ENCODE measurements around the gene COP1. TPM values are rescaled to one million over a fixed set of nuclear protein-coding genes. Genes with fewer than 3 reads are reported as not detected.

The COP1 gene
- total RNA-seq, 1 experiment from 2014 or later: 36.0 TPM

DNA sequence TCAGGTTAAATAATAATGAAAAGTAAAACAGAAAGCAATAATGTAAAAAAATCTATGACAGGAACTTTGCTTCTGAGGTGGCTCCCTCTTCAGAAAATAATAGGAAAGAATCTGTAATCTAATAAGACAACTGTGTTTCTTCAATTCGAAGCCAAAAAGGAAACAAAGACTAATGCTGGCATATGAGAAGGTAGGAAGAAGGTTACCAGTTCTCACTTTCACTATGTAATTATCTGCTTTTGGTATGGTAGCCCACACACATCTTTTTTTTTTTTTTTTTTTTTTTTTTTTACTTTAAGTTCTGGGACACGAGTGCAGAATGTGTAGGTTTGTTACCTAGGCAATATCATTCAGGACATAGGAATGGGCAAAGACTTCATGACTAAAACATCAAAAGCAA lies 47.1 kb downstream of the COP1 start (continued):
- TF ChIP-seq GRHL2 (CRISPR knock-in tag; IDR thresholded peaks at IDR 0.05; ENCODE audit: insufficient replicate concordance, severe bottlenecking) (no peak), TP53 (CRISPR knock-in tag; IDR thresholded peaks at IDR 0.05) (no peak), ZNF232 (CRISPR knock-in tag; IDR thresholded peaks at IDR 0.05) (no peak), GABPB1 (CRISPR knock-in tag; IDR thresholded peaks at IDR 0.05) (no peak), ESRRA (CRISPR knock-in tag; IDR thresholded peaks at IDR 0.05; ENCODE audit: borderline replicate concordance) (no peak)
- TF ChIP-seq, protein P1, sequence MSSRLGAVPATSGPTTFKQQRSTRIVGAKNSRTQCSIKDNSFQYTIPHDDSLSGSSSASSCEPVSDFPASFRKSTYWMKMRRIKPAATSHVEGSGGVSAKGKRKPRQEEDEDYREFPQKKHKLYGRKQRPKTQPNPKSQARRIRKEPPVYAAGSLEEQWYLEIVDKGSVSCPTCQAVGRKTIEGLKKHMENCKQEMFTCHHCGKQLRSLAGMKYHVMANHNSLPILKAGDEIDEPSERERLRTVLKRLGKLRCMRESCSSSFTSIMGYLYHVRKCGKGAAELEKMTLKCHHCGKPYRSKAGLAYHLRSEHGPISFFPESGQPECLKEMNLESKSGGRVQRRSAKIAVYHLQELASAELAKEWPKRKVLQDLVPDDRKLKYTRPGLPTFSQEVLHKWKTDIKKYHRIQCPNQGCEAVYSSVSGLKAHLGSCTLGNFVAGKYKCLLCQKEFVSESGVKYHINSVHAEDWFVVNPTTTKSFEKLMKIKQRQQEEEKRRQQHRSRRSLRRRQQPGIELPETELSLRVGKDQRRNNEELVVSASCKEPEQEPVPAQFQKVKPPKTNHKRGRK (CRISPR knock-in tag; IDR thresholded peaks at IDR 0.05; ENCODE audit: borderline replicate concordance): no peak

DNA sequence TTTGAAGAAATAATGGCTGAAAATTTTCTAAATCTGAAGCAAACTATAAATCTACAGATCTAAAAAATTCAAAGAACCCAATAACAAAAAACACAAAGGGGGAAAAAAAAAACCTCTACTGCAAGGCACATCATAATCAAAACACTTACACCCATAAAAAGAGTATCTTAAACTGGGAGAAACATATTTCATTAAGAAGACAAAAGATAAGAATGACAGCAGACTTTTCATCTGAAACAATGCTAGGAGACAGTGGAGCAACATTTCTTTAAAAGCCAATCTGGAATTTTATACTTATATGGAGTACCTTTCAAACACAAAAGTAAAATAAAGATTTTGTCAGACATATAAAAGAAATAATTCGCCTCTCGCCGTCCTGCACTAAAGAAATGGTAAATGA lies 49.1 kb downstream of the COP1 start:
- H3K4me1 Mint-ChIP-seq: peaks cover 13% of the 10 kb centered on the region
- ATAC-seq (no peak), DNase-seq (ENCODE audit: low spot score) (no peak)
- peaks cover 58% of the 10 kb centered on the region for H3K36me3 Mint-ChIP-seq
- no peaks in the 10 kb centered on the region for H3K27me3 Mint-ChIP-seq (ENCODE audit: low read depth)
- peaks cover 24% of the 10 kb centered on the region for H3K9me3 Mint-ChIP-seq
- peak; percentile 96 for TF ChIP-seq ZNF317 (CRISPR knock-in tag; IDR thresholded peaks at IDR 0.05; ENCODE audit: borderline replicate concordance, low read depth)
- TF ChIP-seq JUN (CRISPR knock-in tag; IDR thresholded peaks at IDR 0.05): no peak
- POLR2A ChIA-PET: no interaction called here
- H3K27ac Mint-ChIP-seq: no peak overlapping the region
- no peak overlapping the region for H3K4me3 Mint-ChIP-seq
- CTCF ChIA-PET: no interaction called here

DNA sequence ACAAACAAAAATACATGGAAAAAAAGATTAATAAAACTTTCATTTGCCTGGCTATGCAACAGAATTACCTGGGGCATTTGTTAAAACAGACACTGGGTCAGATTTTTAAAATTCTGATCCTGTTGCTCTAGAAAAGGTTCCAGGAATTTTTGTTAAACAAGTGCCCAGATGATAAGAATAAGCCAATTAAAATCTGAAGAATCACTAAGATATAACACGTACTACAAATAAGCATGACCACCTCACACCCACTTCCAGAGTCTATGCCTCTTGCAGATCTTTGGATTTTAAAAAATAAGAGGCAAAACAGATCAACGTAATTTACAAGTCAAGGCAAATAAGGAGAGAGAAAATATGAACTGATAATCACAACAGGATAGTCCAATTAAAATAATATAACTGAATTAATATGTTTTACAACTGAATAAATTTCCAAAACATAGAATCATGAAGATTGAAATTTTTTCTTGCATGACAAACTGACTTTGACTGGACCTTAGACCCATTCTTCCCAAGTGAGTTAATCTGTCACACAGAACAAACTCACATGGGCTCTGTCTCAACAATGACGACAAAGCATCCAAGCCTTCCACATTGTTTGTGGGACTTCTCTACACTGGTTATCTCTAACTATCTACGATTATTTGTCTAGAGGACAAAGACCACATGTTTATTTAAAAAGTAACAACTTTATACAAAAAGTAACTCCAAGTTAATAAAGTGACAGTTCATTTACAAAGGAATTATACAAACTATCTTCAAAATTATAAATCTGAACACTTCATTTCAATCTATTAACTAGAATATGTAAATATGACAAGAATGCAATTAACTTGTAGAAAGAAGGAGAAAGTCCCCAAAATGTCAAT lies 56.9 kb downstream of the COP1 start:
- no peak overlapping the region for H3K27ac Mint-ChIP-seq
- H3K36me3 Mint-ChIP-seq: peaks cover 29% of the 10 kb centered on the region
- peaks cover 9% of the 10 kb centered on the region for H3K9me3 Mint-ChIP-seq
- H3K27me3 Mint-ChIP-seq (ENCODE audit: low read depth): no peaks in the 10 kb centered on the region
- CTCF ChIA-PET: no interaction called here
- POLR2A ChIA-PET: no interaction called here
- peak; percentile 35; the same call in 1 of the 2 replicates for TF ChIP-seq GABPB1 (CRISPR knock-in tag; IDR thresholded peaks at IDR 0.05)
- TF ChIP-seq EMX1 (CRISPR knock-in tag; IDR thresholded peaks at IDR 0.05): no peak
- DNase-seq (ENCODE audit: low spot score) (no peak), ATAC-seq (no peak)
- no peak overlapping the region for H3K4me3 Mint-ChIP-seq
- H3K4me1 Mint-ChIP-seq: no peaks in the 10 kb centered on the region

DNA sequence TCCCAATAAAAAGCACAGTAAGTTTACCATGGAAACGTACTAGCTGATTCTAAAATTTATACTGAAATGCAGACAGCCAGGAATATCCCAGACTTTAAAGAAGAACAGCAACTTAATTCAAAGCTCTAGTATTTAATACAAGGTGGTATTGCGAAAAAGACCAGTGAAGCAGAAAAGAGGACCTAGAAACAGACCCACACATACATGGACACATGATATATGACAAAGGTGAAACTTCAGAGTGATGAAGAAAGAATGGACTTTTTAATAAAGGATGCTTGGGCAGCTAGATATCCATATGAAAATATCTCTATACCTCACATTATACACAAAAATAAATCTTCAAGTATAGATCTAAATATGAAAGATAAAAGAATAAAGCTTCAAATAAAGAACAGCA lies 62.6 kb downstream of the COP1 start:
- no peak overlapping the region for H3K4me3 Mint-ChIP-seq
- DNase-seq (ENCODE audit: low spot score) (no peak), ATAC-seq (no peak)
- peaks cover 30% of the 10 kb centered on the region for H3K36me3 Mint-ChIP-seq
- POLR2A ChIA-PET: no interaction called here
- CTCF ChIA-PET: no interaction called here
- peaks cover 12% of the 10 kb centered on the region; the same call in 1 of the 2 replicates for H3K9me3 Mint-ChIP-seq
- no peak overlapping the region for H3K27ac Mint-ChIP-seq
- H3K27me3 Mint-ChIP-seq (ENCODE audit: low read depth): no peaks in the 10 kb centered on the region
- peaks cover 7% of the 10 kb centered on the region; the same call in 1 of the 2 replicates for H3K4me1 Mint-ChIP-seq
- TF ChIP-seq, protein P2, sequence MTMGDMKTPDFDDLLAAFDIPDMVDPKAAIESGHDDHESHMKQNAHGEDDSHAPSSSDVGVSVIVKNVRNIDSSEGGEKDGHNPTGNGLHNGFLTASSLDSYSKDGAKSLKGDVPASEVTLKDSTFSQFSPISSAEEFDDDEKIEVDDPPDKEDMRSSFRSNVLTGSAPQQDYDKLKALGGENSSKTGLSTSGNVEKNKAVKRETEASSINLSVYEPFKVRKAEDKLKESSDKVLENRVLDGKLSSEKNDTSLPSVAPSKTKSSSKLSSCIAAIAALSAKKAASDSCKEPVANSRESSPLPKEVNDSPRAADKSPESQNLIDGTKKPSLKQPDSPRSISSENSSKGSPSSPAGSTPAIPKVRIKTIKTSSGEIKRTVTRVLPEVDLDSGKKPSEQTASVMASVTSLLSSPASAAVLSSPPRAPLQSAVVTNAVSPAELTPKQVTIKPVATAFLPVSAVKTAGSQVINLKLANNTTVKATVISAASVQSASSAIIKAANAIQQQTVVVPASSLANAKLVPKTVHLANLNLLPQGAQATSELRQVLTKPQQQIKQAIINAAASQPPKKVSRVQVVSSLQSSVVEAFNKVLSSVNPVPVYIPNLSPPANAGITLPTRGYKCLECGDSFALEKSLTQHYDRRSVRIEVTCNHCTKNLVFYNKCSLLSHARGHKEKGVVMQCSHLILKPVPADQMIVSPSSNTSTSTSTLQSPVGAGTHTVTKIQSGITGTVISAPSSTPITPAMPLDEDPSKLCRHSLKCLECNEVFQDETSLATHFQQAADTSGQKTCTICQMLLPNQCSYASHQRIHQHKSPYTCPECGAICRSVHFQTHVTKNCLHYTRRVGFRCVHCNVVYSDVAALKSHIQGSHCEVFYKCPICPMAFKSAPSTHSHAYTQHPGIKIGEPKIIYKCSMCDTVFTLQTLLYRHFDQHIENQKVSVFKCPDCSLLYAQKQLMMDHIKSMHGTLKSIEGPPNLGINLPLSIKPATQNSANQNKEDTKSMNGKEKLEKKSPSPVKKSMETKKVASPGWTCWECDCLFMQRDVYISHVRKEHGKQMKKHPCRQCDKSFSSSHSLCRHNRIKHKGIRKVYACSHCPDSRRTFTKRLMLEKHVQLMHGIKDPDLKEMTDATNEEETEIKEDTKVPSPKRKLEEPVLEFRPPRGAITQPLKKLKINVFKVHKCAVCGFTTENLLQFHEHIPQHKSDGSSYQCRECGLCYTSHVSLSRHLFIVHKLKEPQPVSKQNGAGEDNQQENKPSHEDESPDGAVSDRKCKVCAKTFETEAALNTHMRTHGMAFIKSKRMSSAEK (CRISPR knock-in tag; IDR thresholded peaks at IDR 0.05; ENCODE audit: borderline replicate concordance): no peak
- TF ChIP-seq TEAD1 (CRISPR knock-in tag; IDR thresholded peaks at IDR 0.05) (no peak), ETV6 (CRISPR knock-in tag; IDR thresholded peaks at IDR 0.05) (no peak), SMAD4 (CRISPR knock-in tag; IDR thresholded peaks at IDR 0.05) (no peak), IRF2 (CRISPR knock-in tag; IDR thresholded peaks at IDR 0.05; ENCODE audit: borderline replicate concordance, low read depth) (no peak), ATF1 (CRISPR knock-in tag; IDR thresholded peaks at IDR 0.05) (no peak), TP53 (CRISPR knock-in tag; IDR thresholded peaks at IDR 0.05) (no peak), JUN (CRISPR knock-in tag; IDR thresholded peaks at IDR 0.05) (no peak), FOXJ3 (CRISPR knock-in tag; IDR thresholded peaks at IDR 0.05; ENCODE audit: borderline replicate concordance) (no peak), TEAD4 (CRISPR knock-in tag; IDR thresholded peaks at IDR 0.05) (no peak), ZNF121 (CRISPR knock-in tag; IDR thresholded peaks at IDR 0.05) (no peak)
- TF ChIP-seq, protein P3, sequence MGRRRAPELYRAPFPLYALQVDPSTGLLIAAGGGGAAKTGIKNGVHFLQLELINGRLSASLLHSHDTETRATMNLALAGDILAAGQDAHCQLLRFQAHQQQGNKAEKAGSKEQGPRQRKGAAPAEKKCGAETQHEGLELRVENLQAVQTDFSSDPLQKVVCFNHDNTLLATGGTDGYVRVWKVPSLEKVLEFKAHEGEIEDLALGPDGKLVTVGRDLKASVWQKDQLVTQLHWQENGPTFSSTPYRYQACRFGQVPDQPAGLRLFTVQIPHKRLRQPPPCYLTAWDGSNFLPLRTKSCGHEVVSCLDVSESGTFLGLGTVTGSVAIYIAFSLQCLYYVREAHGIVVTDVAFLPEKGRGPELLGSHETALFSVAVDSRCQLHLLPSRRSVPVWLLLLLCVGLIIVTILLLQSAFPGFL (CRISPR knock-in tag; IDR thresholded peaks at IDR 0.05; ENCODE audit: borderline replicate concordance): no peak
- TF ChIP-seq, protein P4, sequence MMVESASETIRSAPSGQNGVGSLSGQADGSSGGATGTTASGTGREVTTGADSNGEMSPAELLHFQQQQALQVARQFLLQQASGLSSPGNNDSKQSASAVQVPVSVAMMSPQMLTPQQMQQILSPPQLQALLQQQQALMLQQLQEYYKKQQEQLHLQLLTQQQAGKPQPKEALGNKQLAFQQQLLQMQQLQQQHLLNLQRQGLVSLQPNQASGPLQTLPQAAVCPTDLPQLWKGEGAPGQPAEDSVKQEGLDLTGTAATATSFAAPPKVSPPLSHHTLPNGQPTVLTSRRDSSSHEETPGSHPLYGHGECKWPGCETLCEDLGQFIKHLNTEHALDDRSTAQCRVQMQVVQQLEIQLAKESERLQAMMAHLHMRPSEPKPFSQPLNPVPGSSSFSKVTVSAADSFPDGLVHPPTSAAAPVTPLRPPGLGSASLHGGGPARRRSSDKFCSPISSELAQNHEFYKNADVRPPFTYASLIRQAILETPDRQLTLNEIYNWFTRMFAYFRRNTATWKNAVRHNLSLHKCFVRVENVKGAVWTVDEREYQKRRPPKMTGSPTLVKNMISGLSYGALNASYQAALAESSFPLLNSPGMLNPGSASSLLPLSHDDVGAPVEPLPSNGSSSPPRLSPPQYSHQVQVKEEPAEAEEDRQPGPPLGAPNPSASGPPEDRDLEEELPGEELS (CRISPR knock-in tag; IDR thresholded peaks at IDR 0.05): no peak
